Omental fat pad (tissue), 4 donors: ENCODE results near the gene SGSH. TPM values are rescaled to one million over a fixed set of nuclear protein-coding genes. Genes with fewer than 3 reads are reported as not detected.

Experiments used
- ATAC-seq: fragments of 150-250 bp; one replicate; pipeline ENCODE4 v1.9.1; 2016; ENCODE audit warnings: mild to moderate bottlenecking, moderate library complexity; ENCODE audit not compliant: low FRiP score
- DNase-seq: peaks from one replicate; pipeline ENCODE4 v3.0.0-alpha.2; 2019; ENCODE audit warnings: low spot score
- total RNA-seq, 4 donors: library from RNA; depleted of rRNA; stranded (reverse); fragments of >200 nt; gene quantifications; one replicate each; pipeline ENCODE4 v1.1.0, GENCODE V29; 2016
- TF ChIP-seq, protein P1 (sequence below), 3 donors: fragments of 450-650 bp; IDR thresholded peaks; one replicate each; pipeline ENCODE4 v1.5.1; 2016 to 2017; ENCODE audit warnings: antibody characterized with exemption in 3 of 3, mild to moderate bottlenecking in 3 of 3, moderate library complexity in 2 of 3

The SGSH gene
- total RNA-seq, 4 donors from 2014 or later, result 16.2 to 32.2 (median 28.0) TPM

DNA sequence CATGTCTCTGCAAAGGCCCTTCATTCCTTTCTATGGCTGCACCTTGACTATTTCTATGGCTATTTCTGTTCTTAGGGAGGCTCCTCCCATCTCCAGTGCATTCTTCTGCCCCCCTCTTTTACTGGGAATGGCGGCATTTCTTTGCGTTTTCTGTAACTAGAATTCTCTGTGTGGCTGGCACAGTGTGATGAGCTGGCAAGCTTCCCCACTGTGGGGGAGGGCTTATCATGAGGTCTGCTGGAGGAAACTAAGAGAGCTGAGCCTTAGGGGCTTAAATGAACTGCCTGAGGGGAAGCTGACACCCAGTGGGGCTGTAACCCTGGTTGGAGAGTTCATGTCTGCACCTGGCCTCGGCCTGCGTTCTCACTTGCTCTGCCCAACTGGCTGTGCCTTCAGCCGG, 51.8 kb downstream of the SGSH start:
- ATAC-seq (no peak), DNase-seq (no peak)

DNA sequence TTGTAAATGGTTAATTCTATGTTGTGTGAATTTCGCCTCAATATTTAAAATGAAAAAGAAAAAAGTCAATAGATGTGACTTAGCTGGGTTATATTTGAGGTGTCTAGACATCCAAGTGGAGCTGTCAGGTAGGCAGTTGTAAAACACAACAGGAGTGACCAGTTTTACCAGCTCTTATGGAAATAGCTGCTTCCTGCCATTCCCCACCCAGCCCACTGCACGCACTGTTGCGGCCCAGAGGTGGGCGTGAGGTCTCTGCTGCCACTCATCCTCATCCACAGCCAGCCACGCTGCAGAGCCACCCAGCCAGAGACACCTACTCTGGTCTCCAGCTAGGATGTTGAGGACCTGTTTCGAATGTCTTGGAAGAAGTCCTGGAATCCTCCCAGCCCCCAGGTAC, 53.7 kb downstream of the SGSH start:
- DNase-seq (no peak), ATAC-seq (peak; percentile 15)
- TF ChIP-seq, protein P1, sequence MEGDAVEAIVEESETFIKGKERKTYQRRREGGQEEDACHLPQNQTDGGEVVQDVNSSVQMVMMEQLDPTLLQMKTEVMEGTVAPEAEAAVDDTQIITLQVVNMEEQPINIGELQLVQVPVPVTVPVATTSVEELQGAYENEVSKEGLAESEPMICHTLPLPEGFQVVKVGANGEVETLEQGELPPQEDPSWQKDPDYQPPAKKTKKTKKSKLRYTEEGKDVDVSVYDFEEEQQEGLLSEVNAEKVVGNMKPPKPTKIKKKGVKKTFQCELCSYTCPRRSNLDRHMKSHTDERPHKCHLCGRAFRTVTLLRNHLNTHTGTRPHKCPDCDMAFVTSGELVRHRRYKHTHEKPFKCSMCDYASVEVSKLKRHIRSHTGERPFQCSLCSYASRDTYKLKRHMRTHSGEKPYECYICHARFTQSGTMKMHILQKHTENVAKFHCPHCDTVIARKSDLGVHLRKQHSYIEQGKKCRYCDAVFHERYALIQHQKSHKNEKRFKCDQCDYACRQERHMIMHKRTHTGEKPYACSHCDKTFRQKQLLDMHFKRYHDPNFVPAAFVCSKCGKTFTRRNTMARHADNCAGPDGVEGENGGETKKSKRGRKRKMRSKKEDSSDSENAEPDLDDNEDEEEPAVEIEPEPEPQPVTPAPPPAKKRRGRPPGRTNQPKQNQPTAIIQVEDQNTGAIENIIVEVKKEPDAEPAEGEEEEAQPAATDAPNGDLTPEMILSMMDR (IDR thresholded peaks at IDR 0.05), result no peak

More for the DNA sequence above, 51.8 kb downstream of the SGSH start:
- TF ChIP-seq, protein P1 (IDR thresholded peaks at IDR 0.05), result no peak

DNA sequence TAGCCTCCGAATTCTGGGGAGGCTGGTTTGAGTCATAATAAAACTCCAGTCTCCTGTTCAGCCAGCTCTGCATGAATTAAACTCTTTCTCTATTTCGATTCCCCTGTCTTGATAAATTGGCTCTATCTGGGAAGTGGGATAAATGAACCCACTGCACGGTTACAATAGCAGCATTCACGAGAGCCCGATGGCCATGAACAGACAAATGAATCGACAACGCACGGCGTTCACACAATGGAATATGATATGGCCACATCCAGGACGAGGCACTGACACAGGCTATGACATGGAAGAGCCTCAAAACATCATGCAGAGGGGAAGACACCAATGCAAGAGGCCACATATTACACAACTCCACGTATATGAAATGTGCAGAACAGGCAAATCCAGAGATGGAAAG, 55.9 kb downstream of the SGSH start:
- TF ChIP-seq, protein P1 (IDR thresholded peaks at IDR 0.05), result no peak
- DNase-seq, result no peak
- ATAC-seq, result no peak

DNA sequence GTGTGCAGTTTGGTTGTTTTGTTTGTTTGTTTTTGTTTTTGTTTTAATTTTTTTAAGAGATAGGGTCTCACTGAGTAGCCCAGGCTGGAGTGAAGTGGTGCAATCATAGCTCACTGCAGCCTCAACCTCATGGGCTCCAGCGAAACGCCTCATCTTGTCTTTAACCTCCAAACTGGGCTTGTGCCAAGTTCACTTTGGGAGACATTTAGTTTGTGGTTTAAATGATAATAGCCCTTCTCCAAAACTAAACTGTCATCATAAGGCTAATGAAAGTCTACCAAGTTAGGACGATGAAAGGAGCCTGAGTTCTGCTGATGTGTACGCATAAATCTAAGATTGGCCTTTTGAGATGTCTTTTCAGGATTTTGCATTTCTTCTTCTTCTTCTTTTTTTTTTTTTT, 56.8 kb downstream of the SGSH start:
- TF ChIP-seq, protein P1 (IDR thresholded peaks at IDR 0.05), result no peak
- ATAC-seq, result no peak
- DNase-seq, result no peak

DNA sequence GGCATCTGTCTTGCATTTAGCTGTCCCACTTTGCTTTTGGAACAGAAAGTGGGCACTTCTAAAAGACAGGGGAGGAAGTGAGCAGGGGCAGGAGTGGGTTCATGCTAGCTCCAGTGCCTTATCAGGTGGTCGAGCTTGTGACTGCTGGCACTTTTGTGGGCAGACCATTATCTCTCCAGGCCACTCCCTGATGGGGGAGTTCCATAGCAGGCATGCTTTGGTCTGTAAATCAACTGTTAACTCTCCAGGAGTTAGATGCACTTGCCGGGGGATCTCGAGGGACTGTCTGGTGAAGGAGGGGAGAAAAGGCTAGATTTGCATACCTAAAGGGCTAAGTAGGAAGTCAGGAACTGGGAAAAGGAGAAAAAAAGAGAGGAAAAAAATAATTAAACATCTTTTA, 59.6 kb downstream of the SGSH start:
- TF ChIP-seq, protein P1 (IDR thresholded peaks at IDR 0.05), result no peak
- ATAC-seq (no peak), DNase-seq (no peak)

Other genes starting within 250 kb of the SGSH start
- gene TBC1D16, start 184.5 kb downstream of the SGSH start, total RNA-seq, result 10 to 100 TPM; 46.1 to 97.9 (median 65.3) TPM
- gene CCDC40, start 183.7 kb downstream of the SGSH start, total RNA-seq, result 1 to 10 TPM; 3.5 to 8.8 (median 5.3) TPM
- 10 to 100 TPM; 52.8 to 83.0 (median 64.8) TPM for gene GAA, start 118.8 kb downstream of the SGSH start, total RNA-seq
- gene EIF4A3, start 73.2 kb downstream of the SGSH start, total RNA-seq, result 100 to 1,000 TPM in 2 of 4 donors, 10 to 100 TPM in 2; 49.0 to 218 (median 112) TPM
- under 1 TPM in 2 of 4 donors, not detected in 2; 0.37 to 0.63 TPM for gene CARD14, start 50.3 kb downstream of the SGSH start, total RNA-seq
- gene SLC26A11, start 94 bp upstream of the SGSH start, total RNA-seq, result 10 to 100 TPM in 3 of 4 donors, 1 to 10 TPM in 1; 9.1 to 18.9 (median 11.3) TPM
- gene RNF213, start 40.5 kb upstream of the SGSH start, total RNA-seq, result 100 to 1,000 TPM in 2 of 4 donors, 10 to 100 TPM in 2; 83.6 to 205 (median 103) TPM
- 10 to 100 TPM in 1 of 4 donors, 1 to 10 TPM in 3; 6.9 to 16.6 (median 8.1) TPM for gene ENDOV, start 194.8 kb upstream of the SGSH start, total RNA-seq